Measurements from ENCODE around the gene SSBP3.

SSBP3 gene

GRCh38 chr1:54279457-54279856 is 126.7 kb downstream of the SSBP3 start:
- no peak for DNase-seq

DNA sequence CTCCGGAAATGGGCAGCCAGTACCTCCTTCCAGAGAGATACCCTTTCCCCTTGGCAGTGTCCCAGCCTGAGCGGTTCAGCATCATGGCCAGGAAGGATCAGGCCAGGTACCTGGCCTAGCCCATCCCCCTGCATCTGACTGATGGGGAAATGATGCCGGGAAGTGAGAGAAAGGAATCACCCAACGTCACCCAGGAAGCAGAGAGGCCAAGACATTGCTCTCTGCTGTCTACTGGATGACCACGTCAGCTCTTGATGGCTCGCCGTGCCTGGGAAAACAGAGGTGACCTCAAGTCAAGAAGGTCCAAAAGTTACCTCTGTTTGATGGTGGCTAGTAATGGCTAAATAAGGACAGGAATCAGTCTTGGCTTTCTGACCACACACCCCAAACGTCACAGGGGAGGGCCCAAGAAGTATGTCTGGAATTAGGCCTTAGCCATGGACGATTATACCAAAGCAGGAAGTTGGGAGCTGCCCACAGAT is 127.2 kb downstream of the SSBP3 start:
- DNase-seq: no peak

- no peak for DNase-seq
These were observed 128.5 kb downstream of the SSBP3 start for GRCh38 chr1:54277451-54278341.

DNA sequence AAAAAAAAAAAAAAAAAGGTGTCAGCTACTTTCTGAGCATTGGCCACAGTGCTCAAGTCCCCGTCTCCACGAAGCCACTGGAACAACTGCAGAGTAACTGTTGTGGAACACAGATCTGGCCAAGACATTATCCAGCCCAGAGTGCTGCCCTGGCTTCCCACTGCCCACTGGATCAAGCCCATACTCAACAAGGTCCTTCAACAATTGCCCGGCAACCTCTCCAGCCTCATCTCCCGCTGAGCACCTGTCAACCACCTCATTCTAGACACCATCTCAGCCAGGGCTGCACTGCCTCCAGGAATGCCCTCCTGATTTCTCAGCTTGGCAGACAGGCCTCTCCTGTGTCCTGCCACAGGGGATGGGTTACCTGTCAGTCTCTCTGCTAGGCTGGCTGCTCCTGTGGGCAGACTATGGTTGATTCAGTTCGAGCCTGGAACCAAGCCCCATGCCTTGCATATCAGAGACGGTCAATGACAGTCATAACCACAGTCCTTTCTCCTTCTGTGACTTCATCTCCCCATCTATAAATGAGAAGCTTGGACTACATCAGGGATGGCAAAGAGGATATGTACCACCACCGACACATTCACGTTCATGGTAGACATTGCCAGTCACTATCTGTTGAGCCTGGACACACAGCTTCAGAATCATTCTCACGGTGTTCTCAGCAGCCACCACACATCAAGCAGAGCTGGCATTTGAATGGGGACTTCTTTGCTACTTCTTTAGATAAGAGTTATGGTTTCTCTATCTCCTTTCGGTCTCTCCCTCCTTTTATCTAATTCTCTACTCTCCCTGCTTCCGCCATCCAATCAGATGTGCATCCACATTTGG is 129.4 kb downstream of the SSBP3 start:
- no peak for DNase-seq

- DNase-seq: no peak
These were observed 130.8 kb downstream of the SSBP3 start for GRCh38 chr1:54275349-54275748.

- no peak for DNase-seq
These were observed 131.3 kb downstream of the SSBP3 start for GRCh38 chr1:54274881-54275280.

DNA sequence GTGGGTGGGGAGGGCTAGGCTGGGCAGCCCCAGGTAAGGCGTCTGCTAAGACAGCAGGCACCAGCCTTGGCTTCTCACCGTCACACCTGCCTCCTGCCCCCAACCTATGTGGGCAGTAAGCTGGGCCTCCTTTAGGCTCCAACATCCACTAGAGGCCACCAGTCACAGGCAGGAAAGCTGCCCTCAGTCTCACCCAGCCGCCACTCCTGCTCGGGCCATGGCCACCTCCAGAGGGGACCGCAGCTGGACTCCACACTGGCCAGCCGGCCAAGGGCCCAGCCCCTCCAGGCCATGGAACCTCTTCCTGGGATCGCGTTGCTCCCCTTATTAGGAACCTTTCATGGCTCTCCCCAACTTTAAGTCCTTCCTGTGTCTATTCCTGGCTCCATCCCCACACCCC is 131.7 kb downstream of the SSBP3 start:
- no peak for DNase-seq

DNA sequence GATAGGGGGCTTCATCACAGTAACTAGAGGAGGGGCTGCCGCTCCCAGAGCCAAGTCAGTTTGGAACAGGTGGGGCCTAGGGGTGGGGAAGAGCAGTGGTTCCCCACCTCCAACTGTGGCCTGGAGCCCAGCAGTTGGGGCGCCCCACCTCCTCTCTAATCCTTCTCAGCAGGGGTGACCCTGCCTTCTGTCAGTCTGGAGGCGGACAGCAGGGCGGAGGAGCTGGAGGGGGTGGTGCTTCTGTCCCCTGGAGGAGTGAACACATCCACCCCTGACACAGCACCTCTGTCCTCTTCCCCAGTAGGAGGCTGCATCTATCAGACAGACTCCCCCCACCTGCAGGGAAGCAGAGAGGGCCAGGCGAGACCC is 132.4 kb downstream of the SSBP3 start:
- DNase-seq: peak; percentile 15

DNA sequence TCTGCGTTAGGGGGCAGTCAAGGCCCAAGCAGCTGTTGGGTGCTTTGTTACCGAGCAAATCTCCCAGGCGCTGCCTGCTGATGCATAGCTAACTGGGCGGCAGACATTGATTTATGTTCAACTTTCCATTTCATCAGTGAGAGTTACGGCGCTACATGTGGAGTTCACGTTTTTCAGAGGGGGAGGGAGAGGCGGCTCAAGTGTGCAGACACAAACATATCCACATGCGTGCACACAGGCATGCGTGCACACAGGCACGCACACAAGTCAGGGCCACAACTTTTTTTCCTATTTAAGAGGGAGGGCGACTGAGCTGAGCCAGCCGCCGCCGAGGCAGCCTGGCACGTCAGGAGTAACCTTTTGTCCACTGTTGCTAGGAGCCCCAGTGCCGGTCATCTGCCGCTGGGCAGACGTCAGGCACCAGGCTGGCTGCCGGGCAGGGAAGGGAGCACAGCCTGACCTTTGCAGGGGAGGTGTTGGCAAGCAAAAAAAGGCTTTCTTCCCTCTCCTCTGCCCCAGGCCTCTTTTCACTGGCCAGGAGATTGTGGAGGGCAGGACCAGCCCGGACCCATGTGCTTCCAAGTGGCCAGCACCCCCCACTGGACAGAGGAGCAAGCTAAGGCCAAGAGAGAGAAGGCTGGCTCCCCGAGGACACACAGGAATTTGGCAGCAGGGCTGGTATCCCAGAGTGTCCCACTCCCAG is 133.0 kb downstream of the SSBP3 start:
- peak; percentile 96 for DNase-seq

DNA sequence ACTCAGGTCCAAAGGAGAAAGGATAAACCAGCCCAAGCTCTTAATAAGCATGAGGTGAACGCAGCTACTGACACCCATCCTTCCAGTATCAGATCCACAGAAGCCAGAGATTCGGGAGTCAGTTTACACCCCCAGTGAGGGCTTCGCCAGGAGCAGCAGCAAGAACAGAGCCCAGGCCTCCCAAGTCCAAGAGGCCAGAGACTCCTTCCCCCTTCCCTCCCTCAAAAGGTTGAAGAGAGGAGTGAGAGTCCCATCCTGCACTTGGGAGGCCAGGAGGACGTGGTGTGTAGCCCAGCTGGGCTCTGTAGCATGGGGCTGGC is 133.5 kb downstream of the SSBP3 start:
- no peak for DNase-seq

DNA sequence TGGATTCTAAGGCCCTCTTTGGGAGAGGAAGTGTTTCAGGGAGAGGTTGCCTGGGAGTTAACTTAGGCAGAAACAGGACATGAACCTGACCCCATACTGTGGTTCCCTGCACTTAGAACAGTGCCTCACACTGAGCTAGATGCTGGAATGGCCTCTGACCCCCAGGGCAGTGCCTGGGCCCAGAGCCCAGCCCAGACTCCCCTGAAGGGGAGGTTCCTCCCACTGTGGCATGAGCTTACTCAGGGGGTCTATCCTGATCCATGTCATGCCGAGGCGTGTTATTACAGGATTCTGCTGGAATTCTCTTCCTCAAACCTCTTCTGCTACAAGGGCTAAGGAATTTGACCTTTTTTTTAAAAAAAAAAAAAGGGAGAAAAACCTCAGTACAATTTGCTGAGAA is 134.1 kb downstream of the SSBP3 start:
- DNase-seq: no peak

DNA sequence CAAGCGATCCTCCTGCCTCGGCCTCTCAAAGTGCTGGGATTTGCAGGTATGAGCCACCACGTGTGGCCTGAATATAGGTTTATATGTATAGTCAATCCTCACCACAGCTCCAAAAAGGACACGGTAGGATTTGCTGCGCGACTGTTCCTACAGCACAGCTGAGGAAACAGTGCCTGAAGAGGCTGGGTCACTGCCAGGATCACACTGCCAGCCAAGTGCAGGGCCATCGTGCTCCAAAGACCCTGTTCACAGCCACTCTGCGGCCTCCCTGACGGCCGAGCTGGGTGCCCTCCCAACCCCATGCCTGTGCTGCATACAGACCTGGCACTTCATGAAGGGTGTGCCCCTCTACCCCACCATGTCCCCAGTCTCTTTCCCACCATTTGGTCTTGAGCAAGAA is 134.9 kb downstream of the SSBP3 start:
- DNase-seq: no peak

DNA sequence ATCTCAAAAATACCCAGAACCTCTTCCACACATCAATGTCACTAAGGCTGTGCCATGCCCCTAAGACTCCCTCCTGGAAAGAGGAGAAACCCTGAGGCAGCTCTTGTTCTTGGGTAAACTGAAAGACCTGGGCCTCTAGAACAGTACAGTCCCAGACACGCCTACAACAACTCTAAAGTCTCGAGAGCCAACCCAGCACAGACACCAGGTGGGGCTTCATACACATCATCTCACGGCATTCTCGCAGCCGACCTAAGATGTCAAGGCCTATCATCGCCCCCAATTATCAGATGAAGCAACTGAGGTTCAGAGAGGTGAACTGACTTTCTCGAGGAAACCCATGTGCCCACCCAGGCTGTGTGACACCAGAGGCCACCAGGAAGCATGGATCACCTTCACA is 135.7 kb downstream of the SSBP3 start:
- no peak for DNase-seq

DNA sequence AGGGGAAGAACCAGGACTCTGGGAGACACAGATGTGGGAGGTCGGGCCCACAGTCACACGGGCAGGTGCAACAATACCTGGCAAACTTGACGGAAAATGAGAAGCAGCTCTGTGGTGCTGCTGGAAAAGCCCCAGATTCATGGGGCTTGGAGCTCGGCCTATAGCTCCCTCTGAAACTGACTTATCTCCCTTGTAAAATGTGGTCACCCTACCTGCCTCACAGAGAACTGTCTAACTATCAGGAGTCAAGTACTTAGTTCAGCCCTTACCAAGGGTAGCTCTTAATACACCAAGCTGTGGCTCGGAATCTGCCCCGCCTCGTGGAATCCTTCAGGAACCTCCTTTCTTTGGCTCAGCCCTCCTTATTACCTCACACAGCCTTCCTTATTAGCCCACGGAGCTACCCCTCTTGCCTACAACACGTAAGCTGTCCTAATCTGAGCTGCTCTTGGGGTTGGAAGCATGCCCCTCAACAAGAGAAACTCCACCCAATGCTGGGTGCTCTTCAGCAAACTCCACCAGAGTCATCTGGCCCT is 137.4 kb downstream of the SSBP3 start:
- no peak for DNase-seq

DNA sequence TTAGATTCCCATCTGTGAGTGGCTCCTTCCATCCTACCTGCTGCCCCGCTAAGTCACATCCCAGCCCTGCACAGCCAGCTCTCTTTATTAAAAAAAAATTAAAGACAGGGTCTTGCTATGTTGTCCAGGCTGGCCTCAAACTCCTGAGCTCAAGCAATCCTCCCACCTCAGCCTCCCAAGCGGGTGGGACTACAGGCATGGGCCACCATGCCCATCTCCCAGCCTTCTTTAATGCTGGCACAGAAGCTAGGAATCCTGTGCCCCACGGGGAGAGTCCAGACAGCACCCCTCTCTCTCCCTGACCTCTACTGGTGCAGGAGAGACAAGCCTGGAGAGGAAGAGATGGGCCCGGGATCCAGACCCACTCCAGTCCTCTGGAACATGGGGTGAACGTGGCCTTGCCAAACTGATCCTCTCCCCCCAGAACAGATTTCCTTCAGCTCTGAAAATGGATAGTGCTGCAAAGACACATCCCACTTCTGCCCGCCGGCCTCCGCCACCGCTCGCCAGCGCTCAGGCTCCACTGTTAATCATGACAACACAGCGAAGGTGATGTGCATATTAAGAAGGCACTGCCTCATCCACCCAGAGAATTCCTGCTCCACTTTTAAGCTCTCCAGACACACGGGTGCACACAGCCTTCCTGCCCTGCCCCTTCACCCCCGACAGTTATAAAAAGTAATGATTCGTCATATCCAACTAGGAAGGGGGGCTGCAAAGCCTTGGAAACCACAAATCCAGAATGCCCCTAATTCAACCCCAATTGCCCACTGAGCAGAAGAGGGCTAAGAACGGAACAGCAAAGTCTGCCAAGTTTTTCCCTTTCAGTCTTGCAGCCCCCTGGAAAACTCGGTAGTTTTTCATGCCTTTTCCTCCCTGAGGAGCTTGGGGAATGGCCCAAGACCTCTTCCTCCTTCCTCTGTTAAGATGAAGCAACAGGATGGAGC is 138.1 kb downstream of the SSBP3 start:
- DNase-seq: no peak

- no peak for DNase-seq
These were observed 139.3 kb downstream of the SSBP3 start for GRCh38 chr1:54266908-54267307.

DNA sequence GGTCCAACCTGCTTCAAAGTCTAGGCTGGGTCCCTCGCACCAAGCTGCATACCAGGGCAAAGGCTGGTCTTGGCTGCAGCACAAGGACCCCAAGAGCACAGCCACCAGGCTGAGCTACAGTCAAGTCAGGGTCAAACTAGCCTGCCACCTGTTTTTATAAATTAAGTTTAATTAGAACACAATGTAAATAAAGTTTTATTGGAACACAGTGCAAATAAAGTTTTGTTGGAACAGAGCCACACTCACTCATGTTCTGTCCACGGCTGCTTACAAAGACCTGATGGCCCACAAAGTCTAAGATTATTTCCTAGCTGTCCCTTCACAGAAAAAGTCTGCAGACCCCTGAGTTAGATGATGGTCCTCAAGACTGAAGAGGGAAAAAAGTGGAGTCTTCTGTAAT is 140.0 kb downstream of the SSBP3 start:
- no peak for DNase-seq

GRCh38 chr1:54265659-54266058 is 140.5 kb downstream of the SSBP3 start:
- no peak for DNase-seq

- no peak for DNase-seq
These were observed 141.1 kb downstream of the SSBP3 start for GRCh38 chr1:54265126-54265525.

DNA sequence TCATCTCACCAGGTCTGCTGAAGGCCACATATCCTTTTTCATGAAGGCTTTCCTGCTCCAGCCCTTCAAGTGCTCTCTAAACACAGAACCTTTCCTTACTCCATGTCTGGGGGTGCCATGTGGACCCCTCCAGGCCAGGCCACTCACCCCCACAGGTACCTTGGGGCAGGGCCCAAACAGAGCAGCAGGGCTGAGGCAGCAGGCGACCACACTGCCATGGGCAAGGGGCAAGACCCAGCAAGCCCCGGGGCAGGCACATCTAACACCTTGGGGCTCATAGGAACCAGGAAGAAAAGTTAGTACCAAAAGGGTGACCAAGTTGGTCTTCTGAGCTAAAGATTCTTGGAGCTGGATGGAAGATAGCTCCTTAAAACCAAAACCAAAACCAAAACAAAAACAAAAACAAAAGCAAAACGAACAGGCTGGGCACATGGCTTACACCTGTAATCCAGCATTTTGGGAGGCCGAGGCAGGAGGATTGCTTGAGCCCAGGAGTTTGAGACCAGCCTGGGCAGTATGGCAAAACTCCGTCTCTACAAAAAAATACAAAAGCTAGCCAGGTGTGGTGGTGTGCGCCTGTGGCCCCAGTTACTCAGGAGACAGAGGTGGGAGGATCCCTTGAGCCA is 142.5 kb downstream of the SSBP3 start:
- no peak for DNase-seq

GRCh38 chr1:54262244-54262643 is 143.9 kb downstream of the SSBP3 start:
- no peak for DNase-seq

GRCh38 chr1:54260810-54261209 is 145.4 kb downstream of the SSBP3 start:
- no peak for DNase-seq

All from NCI-H1694 (cell line).